Tibial nerve (tissue), 3 donors: ENCODE results near the gene TTC28.

ENCODE experiments used
- CTCF ChIP-seq, 5 experiments: fragments of 200-600 bp in 3 of 5; fragments of 450-650 bp in 2 of 5; sonication (generic) in 3 of 5; IDR thresholded peaks; one replicate each; pipeline ENCODE4 v1.5.1; 2016 to 2019; ENCODE audit warnings: antibody characterized with exemption in 5 of 5, mild to moderate bottlenecking in 3 of 5, moderate library complexity in 2 of 5
- POLR2A ChIP-seq, 2 donors: fragments of 450-650 bp; IDR thresholded peaks; one replicate each; pipeline ENCODE4 v1.6.1; 2017; ENCODE audit warnings: antibody characterized with exemption in 2 of 2, mild to moderate bottlenecking in 2 of 2, moderate library complexity in 2 of 2

DNA sequence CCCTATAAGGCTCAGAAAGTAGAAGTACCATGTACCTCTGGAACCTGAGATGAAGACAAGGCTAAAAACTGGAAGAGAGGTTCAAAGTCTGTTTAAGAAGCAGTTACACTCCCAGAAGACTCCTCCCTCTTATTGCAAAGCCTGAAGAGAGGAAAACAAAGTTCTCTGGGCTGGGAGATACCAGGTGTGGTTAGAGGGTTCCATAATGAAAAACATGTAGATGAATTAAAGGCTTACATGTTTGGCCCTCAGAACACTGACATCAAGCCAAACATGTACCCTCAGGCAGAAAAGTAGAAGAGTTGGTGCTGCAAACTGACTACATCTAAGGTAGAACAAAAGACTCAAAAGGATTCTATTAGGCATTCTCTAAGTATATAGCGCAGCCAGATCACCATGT, 205.3 kb downstream of the TTC28 start:
- TF ChIP-seq CTCF (IDR thresholded peaks at IDR 0.05) (no peak), POLR2A (IDR thresholded peaks at IDR 0.05) (no peak)
